ENCODE results near the gene CDYL. TPM values are rescaled to one million over a fixed set of nuclear protein-coding genes. Genes with fewer than 3 reads are reported as not detected.

Gene CDYL
- total and polyA plus RNA-seq, 2 of the 4 experiments (the other 2 are of a cell fraction), result 14.2 to 92.1 TPM

- no peak overlapping the region for H2AFZ ChIP-seq (replicated peaks; ENCODE audit: low read length, poor library complexity)
- peaks cover 29% of the 10 kb centered on the region for H4K20me1 ChIP-seq (ENCODE audit: insufficient read depth, low read length)
- BruUV-seq (replicated peaks), result no TSS peak
These were observed 161.2 kb downstream of the CDYL start for GRCh38 chr6:4937414-4937813.

More at GRCh38 chr6:4937414-4937813, 161.2 kb downstream of the CDYL start:
- ATAC-seq (ENCODE audit: low read depth) (no peak), DNase-seq (no peak)
- no peak overlapping the region for H2AK9ac ChIP-seq (replicated peaks; ENCODE audit: low read depth, low read length, poor library complexity)
- dilution Hi-C loops (cut with HindIII; ENCODE audit: low sequenced_read_pairs, unreplicated experiment), result no loop called here
- H3K23ac ChIP-seq (ENCODE audit: low read depth, low read length), result no peak overlapping the region
- no peak overlapping the region for H4K5ac ChIP-seq (ENCODE audit: low read depth, low read length)
- H3K9me3 ChIP-seq (ENCODE audit: control insufficient read depth, insufficient read depth, low read length), result no peaks in the 10 kb centered on the region
- peaks cover 11% of the 10 kb centered on the region for H3K4me1 ChIP-seq (ENCODE audit: control insufficient read depth, insufficient read depth, low read length)
- in situ Hi-C loops (cut with MboI; ENCODE audit: low sequenced_read_pairs), result loop anchor here (10.0 kb wide), 1 partner anchor 883 kb away; no protein-coding TSS in a partner anchor
- no peak overlapping the region for H3K14ac ChIP-seq (replicated peaks; ENCODE audit: low read depth, low read length)
- POLR2A ChIA-PET (ENCODE audit: unreplicated experiment), result no interaction called here
- H3K4ac ChIP-seq (ENCODE audit: low read depth, low read length), result no peak overlapping the region
- intact Hi-C loops (cut with micrococcal nuclease), result loop anchor here (2.0 kb wide), 2 partner anchors 161 to 355 kb away; partner anchors contain the start of gene CDYL
- no peak overlapping the region for H2BK20ac ChIP-seq (ENCODE audit: low read depth, low read length)
- H2BK5ac ChIP-seq (ENCODE audit: low read depth, low read length, poor library complexity, severe bottlenecking), result no peak overlapping the region
- H3K36me3 ChIP-seq (ENCODE audit: control insufficient read depth, insufficient read depth, low read length), result peaks cover 1% of the 10 kb centered on the region; the same call in 1 of the 2 replicates
- TF ChIP-seq RCOR1 (IDR thresholded peaks at IDR 0.05; ENCODE audit: insufficient replicate concordance, low read length) (no peak), MAZ (IDR thresholded peaks at IDR 0.05; ENCODE audit: borderline replicate concordance, low read depth, low read length) (no peak), CEBPB (IDR thresholded peaks at IDR 0.05; ENCODE audit: low read depth, low read length) (no peak), RFX5 (IDR thresholded peaks at IDR 0.05; ENCODE audit: low read depth, low read length) (no peak), BHLHE40 (IDR thresholded peaks at IDR 0.05; ENCODE audit: low read depth, low read length) (no peak), MXI1 (IDR thresholded peaks at IDR 0.05; ENCODE audit: borderline replicate concordance, low read depth, low read length) (no peak), ELK1 (IDR thresholded peaks at IDR 0.05; ENCODE audit: borderline replicate concordance, low read depth, low read length) (no peak), USF2 (IDR thresholded peaks at IDR 0.05; ENCODE audit: low read depth, low read length) (no peak), FOS (IDR thresholded peaks at IDR 0.05; ENCODE audit: low read depth, low read length) (no peak), POLR2A (IDR thresholded peaks at IDR 0.05; ENCODE audit: low read depth, low read length) (no peak)
- no peak overlapping the region for H2BK15ac ChIP-seq (ENCODE audit: low read depth, low read length)
- no peak overlapping the region for H4K91ac ChIP-seq (ENCODE audit: insufficient read depth, low read depth, low read length)
- no peak overlapping the region for H4K8ac ChIP-seq (ENCODE audit: low read depth in 2 of 2, low read length in 2 of 2)
- no peak overlapping the region for H3K4me2 ChIP-seq (ENCODE audit: low read depth, low read length)
- 78% methylated on average over 6 of the region's 9 CpGs; no CpG with 5 or more reads in 1 of the 2 experiments for WGBS, 2 experiments (ENCODE audit: extremely low coverage in 2 of 2, insufficient read length in 1 of 2)
- no peak overlapping the region for H3K4me3 ChIP-seq (ENCODE audit: insufficient read depth, low read depth, low read length)
- H3K27ac ChIP-seq (ENCODE audit: insufficient read depth, low read length), result no peak overlapping the region
- H3K9ac ChIP-seq (ENCODE audit: low read depth, low read length), result no peak overlapping the region
- no peak overlapping the region for H3K56ac ChIP-seq (ENCODE audit: extremely low read depth, insufficient read depth, low read length)
- no peak overlapping the region for H2AK5ac ChIP-seq (ENCODE audit: low read depth, low read length)
- H3K9me1 ChIP-seq (ENCODE audit: insufficient read depth, low read length), result peaks cover 24% of the 10 kb centered on the region
- H3K27me3 ChIP-seq (ENCODE audit: control insufficient read depth, insufficient read depth, low read length), result no peaks in the 10 kb centered on the region
- no peak overlapping the region for H2BK120ac ChIP-seq (ENCODE audit: low read depth, low read length)
- no peak overlapping the region for H3K18ac ChIP-seq (ENCODE audit: low read depth, low read length)
- CTCF ChIA-PET, result no interaction called here
- H3K79me1 ChIP-seq (ENCODE audit: low read depth in 1 of 2, low read length in 2 of 2), result peaks cover 13 to 33% of the 10 kb centered on the region in 2 experiments

Measured in IMR-90 (cell line).